Kidney epithelial cell (primary cell): ENCODE data around the gene KRT6A. TPM values are rescaled to one million over a fixed set of nuclear protein-coding genes. Genes with fewer than 3 reads are reported as not detected.
"Not testable (repeated sequence)": the region's sequence is repeated elsewhere in the genome, so short reads cannot be mapped to it uniquely, and the experiment has no call there.

Experiments
- DNase-seq: peaks from one replicate; pipeline ENCODE4 v3.0.0-alpha.2; 2010; ENCODE audit warnings: low read depth
- H3K27me3 ChIP-seq: 2 replicates; pipeline ENCODE4 v1.6.0; 2011; ENCODE audit warnings: low read length; ENCODE audit not compliant: control insufficient read depth, insufficient read depth
- H3K36me3 ChIP-seq: 2 replicates; pipeline ENCODE4 v1.5.1; 2011; ENCODE audit warnings: low read length; ENCODE audit not compliant: control insufficient read depth, insufficient read depth
- H3K4me3 ChIP-seq: 2 replicates; pipeline ENCODE4 v1.5.1; 2011; ENCODE audit warnings: low read depth, mild to moderate bottlenecking, control low read depth, low read length
- total RNA-seq: library from RNA; depleted of rRNA; stranded (reverse); fragments of >200 nt; gene quantifications from 2 replicates; pipeline ENCODE4 v1.2.3, GENCODE V29; 2015
- TF ChIP-seq, protein P1 (sequence below): IDR thresholded peaks from 2 replicates; pipeline ENCODE4 v1.5.1; 2011; ENCODE audit warnings: mild to moderate bottlenecking, moderate library complexity, low read length, control low read depth, inconsistent platforms; ENCODE audit not compliant: insufficient read depth, poor library complexity, severe bottlenecking

KRT6A gene
- total RNA-seq, 1 donor from 2014 or later: 0.21 TPM

GRCh38 chr12:52502877-52503276 lies 9.8 kb upstream of the KRT6A start:
- no peaks in the 10 kb centered on the region for H3K27me3 ChIP-seq

DNA sequence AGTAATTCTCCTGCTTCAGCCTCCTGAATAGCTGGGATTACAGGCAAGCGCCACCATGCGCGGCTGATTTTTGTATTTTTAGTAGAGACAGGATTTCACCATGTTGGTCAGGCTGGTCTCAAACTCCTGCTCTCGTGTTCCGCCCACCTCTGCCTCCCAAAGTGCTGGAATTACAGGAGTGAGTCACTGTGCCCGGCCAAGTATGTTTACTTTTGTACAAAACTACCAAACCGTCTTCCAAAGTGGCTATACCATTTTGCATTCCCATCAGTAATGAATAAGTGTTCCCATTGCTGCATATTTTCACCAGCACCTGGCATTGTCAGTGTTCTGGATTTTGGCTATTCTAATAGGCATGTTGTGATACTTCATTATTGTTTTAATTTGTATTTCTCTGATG lies 8.4 kb upstream of the KRT6A start:
- Histone ChIP-seq H3K4me3 (no peak overlapping the region), H3K27me3 (no peaks in the 10 kb centered on the region), H3K36me3 (no peaks in the 10 kb centered on the region)
- TF ChIP-seq, protein P1, sequence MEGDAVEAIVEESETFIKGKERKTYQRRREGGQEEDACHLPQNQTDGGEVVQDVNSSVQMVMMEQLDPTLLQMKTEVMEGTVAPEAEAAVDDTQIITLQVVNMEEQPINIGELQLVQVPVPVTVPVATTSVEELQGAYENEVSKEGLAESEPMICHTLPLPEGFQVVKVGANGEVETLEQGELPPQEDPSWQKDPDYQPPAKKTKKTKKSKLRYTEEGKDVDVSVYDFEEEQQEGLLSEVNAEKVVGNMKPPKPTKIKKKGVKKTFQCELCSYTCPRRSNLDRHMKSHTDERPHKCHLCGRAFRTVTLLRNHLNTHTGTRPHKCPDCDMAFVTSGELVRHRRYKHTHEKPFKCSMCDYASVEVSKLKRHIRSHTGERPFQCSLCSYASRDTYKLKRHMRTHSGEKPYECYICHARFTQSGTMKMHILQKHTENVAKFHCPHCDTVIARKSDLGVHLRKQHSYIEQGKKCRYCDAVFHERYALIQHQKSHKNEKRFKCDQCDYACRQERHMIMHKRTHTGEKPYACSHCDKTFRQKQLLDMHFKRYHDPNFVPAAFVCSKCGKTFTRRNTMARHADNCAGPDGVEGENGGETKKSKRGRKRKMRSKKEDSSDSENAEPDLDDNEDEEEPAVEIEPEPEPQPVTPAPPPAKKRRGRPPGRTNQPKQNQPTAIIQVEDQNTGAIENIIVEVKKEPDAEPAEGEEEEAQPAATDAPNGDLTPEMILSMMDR: no peak
- no peak for DNase-seq

More at GRCh38 chr12:52502877-52503276, 9.8 kb upstream of the KRT6A start:
- no peak overlapping the region for H3K4me3 ChIP-seq
- no peaks in the 10 kb centered on the region for H3K36me3 ChIP-seq
- TF ChIP-seq, protein P1: no peak
- no peak for DNase-seq

DNA sequence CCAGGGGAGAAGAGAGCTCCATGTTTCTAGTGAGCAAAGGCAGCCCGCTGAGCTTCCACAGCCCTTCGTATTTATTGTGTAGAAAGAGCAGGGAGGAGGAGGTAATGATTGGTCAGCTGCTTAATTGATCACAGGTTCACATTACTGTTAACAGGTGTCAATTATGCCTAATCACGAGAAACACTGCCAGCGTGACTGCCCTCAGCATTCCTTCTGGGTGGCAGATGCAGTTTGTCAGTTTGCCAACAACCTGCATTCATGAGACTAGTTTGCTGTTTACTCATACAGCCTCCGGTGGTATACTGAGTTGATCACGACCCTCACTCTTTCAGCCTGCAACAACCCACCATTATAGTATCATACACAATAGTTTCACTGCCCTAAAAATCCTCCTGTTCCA lies 7.5 kb upstream of the KRT6A start:
- not testable (repeated sequence) for H3K27me3 ChIP-seq, DNase-seq, H3K36me3 ChIP-seq, H3K4me3 ChIP-seq

DNA sequence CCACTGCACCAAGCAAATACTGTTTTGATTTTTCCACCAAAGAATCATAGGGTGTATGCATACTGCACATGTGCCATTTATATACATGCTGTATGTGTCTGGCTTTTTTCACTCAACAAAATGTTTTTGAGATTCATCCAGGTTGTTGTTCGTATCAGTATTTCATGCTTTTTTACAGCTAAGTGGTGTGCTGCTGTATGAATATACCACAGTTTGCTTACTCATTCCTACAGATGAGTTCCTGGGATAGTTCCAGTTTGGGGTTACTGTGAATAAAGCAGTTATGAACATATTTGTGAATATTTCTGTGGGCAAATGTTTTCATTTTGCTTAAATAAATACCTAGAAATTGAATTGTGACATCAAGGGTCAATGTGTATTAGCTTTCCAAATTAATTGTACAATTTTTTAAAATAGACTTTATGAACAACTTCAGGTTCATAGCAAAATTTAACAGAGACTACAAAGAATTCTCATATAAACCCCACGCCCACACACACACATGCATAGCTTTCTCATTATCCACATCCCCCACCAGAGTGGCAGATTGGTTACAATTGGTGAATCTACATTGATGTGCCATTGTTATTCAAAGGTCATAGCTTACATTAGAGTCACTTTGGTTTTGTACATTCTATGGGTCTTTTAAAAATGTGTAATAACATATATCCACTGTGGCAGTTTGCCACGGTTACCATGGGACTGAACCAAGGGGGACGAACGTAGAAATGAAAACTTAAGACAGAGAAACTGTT lies 6.9 kb upstream of the KRT6A start:
- DNase-seq: no peak
- TF ChIP-seq, protein P1: no peak
- H3K36me3 ChIP-seq: no peaks in the 10 kb centered on the region
- no peaks in the 10 kb centered on the region for H3K27me3 ChIP-seq
- no peak overlapping the region for H3K4me3 ChIP-seq

DNA sequence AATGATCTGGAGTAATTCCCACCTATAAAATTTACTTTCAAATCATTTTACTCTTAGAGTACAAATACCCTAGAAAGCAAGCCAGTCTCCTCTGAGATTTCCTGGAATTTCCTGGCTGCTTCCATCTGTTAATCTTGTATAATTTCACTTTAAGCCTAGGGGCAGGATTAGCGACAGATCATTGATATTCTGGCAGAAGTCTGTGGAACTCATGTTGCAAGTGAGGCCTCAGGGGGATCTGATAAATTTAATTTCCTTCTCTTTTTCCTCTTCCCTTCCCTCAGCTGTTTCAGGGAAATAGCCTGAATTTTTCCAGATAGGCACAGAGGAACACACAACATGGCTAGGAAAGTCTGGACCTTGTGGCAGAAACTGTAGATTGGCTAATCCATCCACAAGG lies 5.9 kb upstream of the KRT6A start:
- H3K27me3 ChIP-seq: no peaks in the 10 kb centered on the region
- TF ChIP-seq, protein P1: no peak
- H3K4me3 ChIP-seq: no peak overlapping the region
- H3K36me3 ChIP-seq: no peaks in the 10 kb centered on the region
- no peak for DNase-seq

- H3K36me3 ChIP-seq: no peaks in the 10 kb centered on the region
- no peak overlapping the region for H3K4me3 ChIP-seq
- no peak for DNase-seq
- no peaks in the 10 kb centered on the region for H3K27me3 ChIP-seq
- TF ChIP-seq, protein P1: no peak
Observed at GRCh38 chr12:52497975-52498374, 4.9 kb upstream of the KRT6A start.
